Loucy (cell line): ENCODE data around the gene PDE9A.

Experiments used
- H2AFZ ChIP-seq: fragments of 200-600 bp; sonication (generic); 2 replicates; pipeline ENCODE4 v1.6.0; 2016; ENCODE audit warnings: antibody characterized with exemption, mild to moderate bottlenecking, low read length, moderate library complexity
- H3F3A ChIP-seq: fragments of 200-600 bp; 2 replicates; pipeline ENCODE4 v1.6.0; 2016; ENCODE audit warnings: antibody characterized with exemption, low read depth, mild to moderate bottlenecking
- H3K27me3 ChIP-seq: fragments of 200-600 bp; sonication (generic); 2 replicates; pipeline ENCODE4 v1.6.1; 2014; ENCODE audit warnings: low read length, mild to moderate bottlenecking; ENCODE audit not compliant: insufficient read depth, poor library complexity, severe bottlenecking
- H3K36me3 ChIP-seq: fragments of 200-600 bp; sonication (generic); 2 replicates; pipeline ENCODE4 v1.6.1; 2016; ENCODE audit warnings: low read length; ENCODE audit not compliant: insufficient read depth
- H3K4me1 ChIP-seq: fragments of 200-600 bp; sonication (generic); 2 replicates; pipeline ENCODE4 v1.5.1; 2014; ENCODE audit warnings: low read length, mild to moderate bottlenecking; ENCODE audit not compliant: insufficient read depth, poor library complexity, severe bottlenecking
- H3K4me2 ChIP-seq: fragments of 200-600 bp; sonication (generic); 2 replicates; pipeline ENCODE4 v1.6.0; 2014; ENCODE audit warnings: antibody characterized with exemption, low read length, low read depth, mild to moderate bottlenecking; ENCODE audit not compliant: poor library complexity, severe bottlenecking
- H3K4me3 ChIP-seq: fragments of 200-600 bp; sonication (generic); 2 replicates; pipeline ENCODE4 v1.5.1; 2014; ENCODE audit warnings: low read length, mild to moderate bottlenecking, mixed read lengths; ENCODE audit not compliant: poor library complexity, severe bottlenecking
- H3K79me2 ChIP-seq: fragments of 200-600 bp; sonication (generic); 2 replicates; pipeline ENCODE4 v1.6.1; 2014; ENCODE audit warnings: low read length; ENCODE audit not compliant: insufficient read depth
- H3K9ac ChIP-seq: fragments of 200-600 bp; sonication (generic); 2 replicates; pipeline ENCODE4 v1.6.0; 2014; ENCODE audit warnings: mild to moderate bottlenecking, low read depth, low read length, moderate library complexity; ENCODE audit not compliant: poor library complexity, severe bottlenecking
- H3K9me2 ChIP-seq: fragments of 200-600 bp; sonication (generic); replicated peaks from 2 replicates; pipeline ENCODE4 v1.6.1; 2016; ENCODE audit warnings: low read depth, low read length, mixed read lengths
- H3K9me3 ChIP-seq: fragments of 200-600 bp; sonication (generic); 2 replicates; pipeline ENCODE4 v1.6.1; 2014; ENCODE audit warnings: mild to moderate bottlenecking, antibody characterized with exemption, low read length, low read depth; ENCODE audit not compliant: insufficient read depth
- H4K20me1 ChIP-seq: fragments of 200-600 bp; sonication (generic); 2 replicates; pipeline ENCODE4 v1.6.0; 2014; ENCODE audit warnings: antibody characterized with exemption, low read length, mild to moderate bottlenecking; ENCODE audit not compliant: insufficient read depth, poor library complexity, severe bottlenecking
- EZH2phosphoT487 ChIP-seq: fragments of 200-600 bp; IDR thresholded peaks from 2 replicates; pipeline ENCODE4 v1.6.1; 2018; ENCODE audit warnings: antibody characterized with exemption, mild to moderate bottlenecking, moderate library complexity, borderline replicate concordance
- TF ChIP-seq, protein P1 (sequence below): fragments of 200-600 bp; sonication (generic); conservative IDR thresholded peaks from 2 replicates; pipeline ENCODE4 v1.5.1; 2014; ENCODE audit warnings: mild to moderate bottlenecking, antibody characterized with exemption, low read length

The PDE9A gene

DNA sequence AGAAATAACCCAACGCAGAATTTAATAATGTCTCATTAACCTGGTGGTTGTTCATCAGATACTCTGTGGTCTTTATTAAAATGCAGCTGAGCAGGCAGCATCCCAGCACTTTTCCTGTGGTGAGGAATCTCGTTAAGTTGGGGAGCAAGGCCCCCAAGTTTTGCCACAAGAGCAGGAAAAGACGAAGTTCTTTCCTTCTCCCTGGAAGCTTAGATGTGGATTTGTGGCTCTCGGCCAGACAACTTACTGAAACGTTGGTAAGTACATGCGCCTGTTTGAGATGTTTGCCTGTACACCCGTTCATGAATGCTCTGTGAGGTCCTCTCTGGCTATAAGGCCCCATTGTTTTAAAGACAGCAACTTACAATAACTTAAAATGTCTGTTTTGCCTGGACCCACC lies 34.3 kb upstream of the PDE9A start:
- Histone ChIP-seq H3K4me1 (peaks cover 21% of the 10 kb centered on the region), H3K4me2 (no peak overlapping the region), H3K4me3 (no peak overlapping the region), H3K36me3 (no peaks in the 10 kb centered on the region), H3K79me2 (no peaks in the 10 kb centered on the region), H3K9ac (no peak overlapping the region), H2AFZ (no peak overlapping the region), H4K20me1 (no peaks in the 10 kb centered on the region), H3K9me2 (no peaks in the 10 kb centered on the region), H3F3A (no peaks in the 10 kb centered on the region), H3K9me3 (no peaks in the 10 kb centered on the region), H3K27me3 (no peaks in the 10 kb centered on the region)
- TF ChIP-seq, protein P1, sequence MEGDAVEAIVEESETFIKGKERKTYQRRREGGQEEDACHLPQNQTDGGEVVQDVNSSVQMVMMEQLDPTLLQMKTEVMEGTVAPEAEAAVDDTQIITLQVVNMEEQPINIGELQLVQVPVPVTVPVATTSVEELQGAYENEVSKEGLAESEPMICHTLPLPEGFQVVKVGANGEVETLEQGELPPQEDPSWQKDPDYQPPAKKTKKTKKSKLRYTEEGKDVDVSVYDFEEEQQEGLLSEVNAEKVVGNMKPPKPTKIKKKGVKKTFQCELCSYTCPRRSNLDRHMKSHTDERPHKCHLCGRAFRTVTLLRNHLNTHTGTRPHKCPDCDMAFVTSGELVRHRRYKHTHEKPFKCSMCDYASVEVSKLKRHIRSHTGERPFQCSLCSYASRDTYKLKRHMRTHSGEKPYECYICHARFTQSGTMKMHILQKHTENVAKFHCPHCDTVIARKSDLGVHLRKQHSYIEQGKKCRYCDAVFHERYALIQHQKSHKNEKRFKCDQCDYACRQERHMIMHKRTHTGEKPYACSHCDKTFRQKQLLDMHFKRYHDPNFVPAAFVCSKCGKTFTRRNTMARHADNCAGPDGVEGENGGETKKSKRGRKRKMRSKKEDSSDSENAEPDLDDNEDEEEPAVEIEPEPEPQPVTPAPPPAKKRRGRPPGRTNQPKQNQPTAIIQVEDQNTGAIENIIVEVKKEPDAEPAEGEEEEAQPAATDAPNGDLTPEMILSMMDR: no peak
- no peak for TF ChIP-seq EZH2phosphoT487

DNA sequence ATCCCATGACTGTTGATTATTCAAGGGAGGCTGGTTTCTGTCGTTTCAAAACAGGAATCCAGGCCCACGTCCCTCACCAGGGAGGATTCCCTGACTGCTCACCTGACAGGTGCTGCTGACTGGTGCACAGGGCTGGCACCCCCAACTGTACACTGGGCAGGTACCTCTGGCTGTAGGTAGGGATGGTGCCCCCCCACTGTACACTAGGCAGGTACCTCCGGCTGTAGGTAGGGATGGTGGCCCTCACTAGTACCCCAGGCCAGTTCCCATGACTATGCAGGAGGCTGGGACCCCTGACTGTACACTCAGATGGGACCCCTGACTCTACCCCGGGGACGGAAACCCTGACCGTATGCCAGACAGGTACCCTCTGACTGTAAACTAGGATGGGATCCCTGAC lies 33.6 kb upstream of the PDE9A start:
- Histone ChIP-seq H3K4me2 (no peak overlapping the region), H3K79me2 (no peaks in the 10 kb centered on the region), H2AFZ (no peak overlapping the region), H3F3A (no peaks in the 10 kb centered on the region), H3K36me3 (no peaks in the 10 kb centered on the region), H3K9me2 (no peaks in the 10 kb centered on the region), H3K4me1 (peaks cover 14% of the 10 kb centered on the region), H3K4me3 (no peak overlapping the region), H3K27me3 (no peaks in the 10 kb centered on the region), H3K9ac (no peak overlapping the region), H3K9me3 (no peaks in the 10 kb centered on the region), H4K20me1 (no peaks in the 10 kb centered on the region)
- TF ChIP-seq, protein P1: no peak
- no peak for TF ChIP-seq EZH2phosphoT487

DNA sequence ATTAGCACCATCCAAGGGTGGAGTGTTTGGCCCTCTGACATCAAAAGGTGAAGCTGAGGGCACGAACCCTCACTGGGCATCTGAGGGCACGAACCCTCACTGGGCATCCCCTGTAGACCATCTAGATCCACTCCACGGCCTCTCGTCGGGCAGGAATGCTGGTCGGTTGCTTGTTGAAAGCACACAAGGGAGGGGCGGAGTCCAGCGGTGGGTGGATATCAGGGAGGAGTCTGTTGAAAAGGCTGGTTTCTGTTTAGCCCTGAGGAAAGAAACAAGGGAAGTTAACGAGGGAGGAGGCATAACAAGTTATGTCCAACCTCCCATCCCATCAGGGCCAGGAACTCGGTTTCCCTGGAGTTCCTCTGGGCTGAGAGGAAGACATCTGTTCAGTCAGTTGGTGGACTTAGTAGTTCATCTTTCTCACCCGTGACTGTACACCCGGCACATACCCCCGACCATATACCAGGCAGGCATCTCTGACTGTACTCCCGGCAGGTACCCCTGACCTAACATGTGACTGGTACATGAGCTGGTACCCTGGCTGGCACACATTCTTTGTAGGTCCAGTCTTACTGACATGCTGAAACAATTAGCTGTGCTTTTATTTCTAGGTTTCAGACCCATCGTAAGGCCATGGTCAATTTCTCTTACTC lies 32.1 kb upstream of the PDE9A start:
- no peak overlapping the region for H3K9ac ChIP-seq
- no peaks in the 10 kb centered on the region for H3K9me2 ChIP-seq
- no peaks in the 10 kb centered on the region for H3K27me3 ChIP-seq
- no peaks in the 10 kb centered on the region for H4K20me1 ChIP-seq
- no peak overlapping the region for H3K4me2 ChIP-seq
- H3K36me3 ChIP-seq: no peaks in the 10 kb centered on the region
- TF ChIP-seq EZH2phosphoT487: no peak
- TF ChIP-seq, protein P1: no peak
- H3K79me2 ChIP-seq: no peaks in the 10 kb centered on the region
- H3K9me3 ChIP-seq: no peaks in the 10 kb centered on the region
- no peak overlapping the region for H3K4me3 ChIP-seq
- no peaks in the 10 kb centered on the region for H3F3A ChIP-seq
- no peak overlapping the region for H2AFZ ChIP-seq
- peaks cover 14% of the 10 kb centered on the region for H3K4me1 ChIP-seq
